HepG2 (cell line): ENCODE data around the gene C19orf47. TPM values are rescaled to one million over a fixed set of nuclear protein-coding genes. Genes with fewer than 3 reads are reported as not detected.

ENCODE experiments used
- ATAC-seq: fragments of 200-7000 bp; cut with Tn5 transposase; 3 replicates; pipeline ENCODE4 v1.9.1; 2020; ENCODE audit warnings: mild to moderate bottlenecking, moderate library complexity
- BruUV-seq: library from RNA; stranded (reverse); fragments of 400-500 nt; replicated peaks from 2 replicates; lab custom pipeline; 2021; lab: Mats Ljungman, UMichigan
- CTCF ChIA-PET: fragments of 300-600 bp; formaldehyde crosslinking; extraction: SDS; loops from one replicate; lab custom pipeline; 2021; ENCODE audit warnings: low total read pairs, inconsistent platforms, low intra/inter-chr PET ratio; lab: Yijun Ruan, JAX
- POLR2A ChIA-PET: fragments of 350-600 bp; sonication (Branson Sonifier 250); formaldehyde crosslinking; loops from one replicate; lab custom pipeline; 2020; ENCODE audit warnings: antibody characterized with exemption, inconsistent platforms; lab: Yijun Ruan, JAX
- DNase-seq: peaks from one replicate; pipeline ENCODE4 v3.0.0-alpha.2; 2015; ENCODE audit warnings: low spot score
- FAIRE-seq: peaks from 3 replicates; lab custom pipeline; 2011; peaks lifted over from hg19 to GRCh38; lab: Jason Lieb, UNC
- H2AFZ ChIP-seq: one replicate; pipeline ENCODE4 v1.6.1; 2011; ENCODE audit warnings: low read length, inconsistent platforms
- H3K27ac ChIP-seq: fragments of 300-600 bp; 3 replicates; pipeline ENCODE4 v1.8.0; 2011; ENCODE audit warnings: mixed run types, mild to moderate bottlenecking, mixed read lengths, low read length, inconsistent platforms; ENCODE audit not compliant: insufficient read depth; ENCODE audit errors: extremely low read length
- H3K27me3 ChIP-seq, 2 experiments: fragments of 200-600 bp in 1 of 2; 2 replicates in 1 of 2; 3 replicates in 1 of 2; pipeline versions ENCODE4 v1.6.0 to v1.8.0; 2011; ENCODE audit warnings: low read length in 2 of 2, mild to moderate bottlenecking in 2 of 2, moderate library complexity in 2 of 2, inconsistent platforms in 1 of 2; ENCODE audit not compliant: insufficient read depth in 2 of 2, control insufficient read depth in 1 of 2
- H3K36me3 ChIP-seq, 2 experiments: fragments of 200-600 bp in 1 of 2; replicated peaks in 1 of 2; 2 replicates in 1 of 2; 3 replicates in 1 of 2; pipeline versions ENCODE4 v1.5.1 to v1.8.0; 2011; ENCODE audit warnings: low read length in 2 of 2, inconsistent platforms in 1 of 2; ENCODE audit not compliant: insufficient read depth in 2 of 2, control insufficient read depth in 1 of 2
- H3K4me1 ChIP-seq: 2 replicates; pipeline ENCODE4 v1.5.1; 2012; ENCODE audit warnings: low read length, inconsistent platforms; ENCODE audit not compliant: insufficient read depth
- H3K4me2 ChIP-seq: 2 replicates; pipeline ENCODE4 v1.6.0; 2011; ENCODE audit warnings: low read depth, low read length, inconsistent platforms
- H3K4me3 ChIP-seq, 3 experiments: fragments of 200-600 bp in 1 of 3; sonication (generic), shearing (Covaris generic) in 1 of 3; replicated peaks in 1 of 3; 2 replicates each; pipeline ENCODE4 v1.5.1; 2011 to 2016; ENCODE audit warnings: low read length in 3 of 3, inconsistent platforms in 2 of 3, low read depth in 2 of 3, mild to moderate bottlenecking in 2 of 3, control low read depth in 1 of 3, mixed read lengths in 1 of 3; ENCODE audit not compliant: insufficient read depth in 1 of 3
- H3K79me2 ChIP-seq: one replicate; pipeline ENCODE4 v1.6.1; 2011; ENCODE audit warnings: low read length, inconsistent platforms; ENCODE audit not compliant: insufficient read depth
- H3K9ac ChIP-seq: 2 replicates; pipeline ENCODE4 v1.6.0; 2011; ENCODE audit warnings: mild to moderate bottlenecking, low read depth, low read length, inconsistent platforms; ENCODE audit not compliant: insufficient read depth
- H3K9me3 ChIP-seq: 2 replicates; pipeline ENCODE4 v1.5.1; 2012; ENCODE audit warnings: mild to moderate bottlenecking, low read length
- H4K20me1 ChIP-seq: 2 replicates; pipeline ENCODE4 v1.6.0; 2011; ENCODE audit warnings: inconsistent platforms, mild to moderate bottlenecking, low read length, moderate library complexity; ENCODE audit not compliant: insufficient read depth
- ATAD3A ChIP-seq: sonication (generic); formaldehyde crosslinking; IDR thresholded peaks from 2 replicates; pipeline ENCODE4 v1.4.0; 2020; ENCODE audit warnings: missing genetic modification reagents
- FOXK1 ChIP-seq: sonication (generic); formaldehyde crosslinking; IDR thresholded peaks from 2 replicates; pipeline ENCODE4 v1.4.0; 2020; ENCODE audit warnings: low read depth, missing genetic modification reagents, borderline replicate concordance
- HNRNPUL1 ChIP-seq: fragments of 200-400 bp; formaldehyde crosslinking; IDR thresholded peaks from 2 replicates; pipeline ENCODE4 v1.6.1; 2017; ENCODE audit warnings: low read depth, mild to moderate bottlenecking, low read length, moderate library complexity
- MEIS2 ChIP-seq: sonication (generic); formaldehyde crosslinking; IDR thresholded peaks from 2 replicates; pipeline ENCODE4 v1.9.0; 2021; ENCODE audit warnings: mild to moderate bottlenecking, missing genetic modification reagents
- NFRKB ChIP-seq: fragments of 450-650 bp; IDR thresholded peaks from 2 replicates; pipeline ENCODE4 v1.6.1; 2017
- NR2F6 ChIP-seq, 2 experiments: IDR thresholded peaks; 2 replicates each; pipeline ENCODE4 v1.6.1; 2016; ENCODE audit warnings: antibody characterized with exemption in 1 of 2, mild to moderate bottlenecking in 1 of 2
- SALL2 ChIP-seq: sonication (generic); formaldehyde crosslinking; IDR thresholded peaks from 2 replicates; pipeline ENCODE4 v1.8.1; 2023; ENCODE audit warnings: mild to moderate bottlenecking, missing genetic modification reagents, inconsistent platforms
- YEATS4 ChIP-seq: sonication (generic); formaldehyde crosslinking; IDR thresholded peaks from 2 replicates; pipeline ENCODE4 v1.4.0; 2020; ENCODE audit warnings: missing genetic modification reagents, borderline replicate concordance
- YY1 ChIP-seq: IDR thresholded peaks from 2 replicates; pipeline ENCODE4 v1.6.1; 2011; ENCODE audit warnings: low read length, low read depth, moderate library complexity, mild to moderate bottlenecking; ENCODE audit not compliant: insufficient read depth, insufficient replicate concordance
- ZKSCAN1 ChIP-seq: fragments of 150-350 bp; IDR thresholded peaks from 2 replicates; pipeline ENCODE4 v1.6.1; 2014; ENCODE audit warnings: low read length
- ZNF234 ChIP-seq: sonication (generic); formaldehyde crosslinking; conservative IDR thresholded peaks from 2 replicates; pipeline ENCODE4 v1.5.1; 2020; ENCODE audit warnings: mild to moderate bottlenecking, missing genetic modification reagents
- ZNF33B ChIP-seq: sonication (generic); formaldehyde crosslinking; IDR thresholded peaks from 2 replicates; pipeline ENCODE4 v1.5.1; 2020; ENCODE audit warnings: mild to moderate bottlenecking, missing genetic modification reagents
- WGBS: methylation state at CpG from one replicate; pipeline ENCODE4 v1.1.6; 2017; ENCODE audit warnings: low lambda C conversion rate; 5-methylcytosine and 5-hydroxymethylcytosine counted together
- in situ Hi-C: cut with HindIII; loops from 2 replicates; pipeline ENCODE4 v1.10.0; 2017; ENCODE audit warnings: low pct_unique_long_range_greater_than_20kb; ENCODE audit not compliant: extremely low pct_ligation_motif_present
- intact Hi-C: fragments of 100-400 bp; cut with micrococcal nuclease; formaldehyde crosslinking; loops from one replicate; pipeline ENCODE4 v1.10.0; 2022; ENCODE audit not compliant: unreplicated experiment
- polyA plus RNA-seq, 8 experiments: library from polyadenylated mRNA; depleted of rRNA in 3 of 8; stranded (reverse) in 7 of 8; unstranded in 1 of 8; fragments of >200 nt; fragmentation: Illumina TruSeq in 4 of 8; extraction: Trizol in 4 of 8; gene quantifications; 2 replicates each; pipeline versions ENCODE4 v1.2.1 to v1.2.3, GENCODE V29; 2011 to 2016; ENCODE audit warnings: low read depth in 4 of 8, missing spikeins in 1 of 8, mixed read lengths in 1 of 8; ENCODE audit not compliant: insufficient read depth in 1 of 8
- total RNA-seq, 5 experiments: library from RNA; depleted of rRNA; stranded (reverse); fragments of >200 nt; fragmentation: Illumina TruSeq; extraction: Trizol; gene quantifications; 2 replicates each; pipeline ENCODE4 v1.2.3, GENCODE V29; 2016; ENCODE audit warnings: low read depth in 1 of 5
- TF ChIP-seq, protein P1 (sequence below): sonication (generic); formaldehyde crosslinking; IDR thresholded peaks from 2 replicates; pipeline ENCODE4 v1.4.0; 2020; ENCODE audit warnings: missing genetic modification reagents
- TF ChIP-seq, protein P2 (sequence below), 2 experiments: fragments of 450-650 bp in 1 of 2; sonication (generic) in 1 of 2; formaldehyde crosslinking in 1 of 2; IDR thresholded peaks; 2 replicates each; pipeline versions ENCODE4 v1.6.1 to v1.8.0; 2016 to 2022; ENCODE audit warnings: antibody characterized with exemption in 1 of 2, mild to moderate bottlenecking in 1 of 2, missing genetic modification reagents in 1 of 2
- TF ChIP-seq, protein P3 (sequence below): sonication (generic); formaldehyde crosslinking; IDR thresholded peaks from 2 replicates; pipeline ENCODE4 v1.4.0; 2020; ENCODE audit warnings: low read depth, mild to moderate bottlenecking, missing genetic modification reagents

The C19orf47 gene
- total and polyA plus RNA-seq, 2 of the 13 experiments (the other 11 are each of a cell fraction or from before 2014, with no cell fraction given) = 8.1 to 10.6 TPM

DNA sequence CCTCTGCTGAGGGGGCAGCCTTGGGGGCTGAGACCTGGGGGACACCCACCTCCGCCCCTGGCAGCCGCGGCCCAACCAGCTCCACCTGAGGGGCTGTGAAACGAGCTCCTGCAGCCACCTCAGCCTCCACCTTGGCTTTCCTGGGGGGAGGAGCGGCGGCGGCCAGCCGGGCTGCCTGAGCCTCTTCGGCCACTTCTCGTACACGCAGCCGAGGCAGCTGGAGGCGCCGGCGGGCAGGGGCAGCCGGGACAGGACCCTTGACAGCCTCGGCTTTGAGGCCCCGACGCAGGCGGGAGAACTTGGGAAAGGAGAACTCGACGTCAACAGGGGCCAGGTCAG lies 49.3 kb upstream of the C19orf47 start:
- H3K27ac ChIP-seq = no peak overlapping the region
- intact Hi-C loops = no loop called here
- H3K9ac ChIP-seq = no peak overlapping the region
- no peaks in the 10 kb centered on the region for H3K79me2 ChIP-seq
- no TSS peak for BruUV-seq
- TF ChIP-seq NR2F6 (IDR thresholded peaks at IDR 0.05) = no peak
- no peak for TF ChIP-seq NR2F6 (CRISPR knock-in tag; IDR thresholded peaks at IDR 0.05)
- TF ChIP-seq, protein P1, sequence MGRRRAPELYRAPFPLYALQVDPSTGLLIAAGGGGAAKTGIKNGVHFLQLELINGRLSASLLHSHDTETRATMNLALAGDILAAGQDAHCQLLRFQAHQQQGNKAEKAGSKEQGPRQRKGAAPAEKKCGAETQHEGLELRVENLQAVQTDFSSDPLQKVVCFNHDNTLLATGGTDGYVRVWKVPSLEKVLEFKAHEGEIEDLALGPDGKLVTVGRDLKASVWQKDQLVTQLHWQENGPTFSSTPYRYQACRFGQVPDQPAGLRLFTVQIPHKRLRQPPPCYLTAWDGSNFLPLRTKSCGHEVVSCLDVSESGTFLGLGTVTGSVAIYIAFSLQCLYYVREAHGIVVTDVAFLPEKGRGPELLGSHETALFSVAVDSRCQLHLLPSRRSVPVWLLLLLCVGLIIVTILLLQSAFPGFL = no peak
- no peak for TF ChIP-seq FOXK1 (CRISPR knock-in tag)
- no peak for TF ChIP-seq YEATS4 (CRISPR knock-in tag)
- TF ChIP-seq ATAD3A (CRISPR knock-in tag) = no peak
- no peak for TF ChIP-seq ZKSCAN1
- no peak for TF ChIP-seq YY1
- no peak for TF ChIP-seq ZNF234 (CRISPR knock-in tag)
- no peak for TF ChIP-seq SALL2 (CRISPR knock-in tag)
- TF ChIP-seq ZNF33B = no peak
- TF ChIP-seq MEIS2 (CRISPR knock-in tag) = no peak
- TF ChIP-seq HNRNPUL1 = no peak
- no peak for TF ChIP-seq NFRKB
- TF ChIP-seq, protein P2, sequence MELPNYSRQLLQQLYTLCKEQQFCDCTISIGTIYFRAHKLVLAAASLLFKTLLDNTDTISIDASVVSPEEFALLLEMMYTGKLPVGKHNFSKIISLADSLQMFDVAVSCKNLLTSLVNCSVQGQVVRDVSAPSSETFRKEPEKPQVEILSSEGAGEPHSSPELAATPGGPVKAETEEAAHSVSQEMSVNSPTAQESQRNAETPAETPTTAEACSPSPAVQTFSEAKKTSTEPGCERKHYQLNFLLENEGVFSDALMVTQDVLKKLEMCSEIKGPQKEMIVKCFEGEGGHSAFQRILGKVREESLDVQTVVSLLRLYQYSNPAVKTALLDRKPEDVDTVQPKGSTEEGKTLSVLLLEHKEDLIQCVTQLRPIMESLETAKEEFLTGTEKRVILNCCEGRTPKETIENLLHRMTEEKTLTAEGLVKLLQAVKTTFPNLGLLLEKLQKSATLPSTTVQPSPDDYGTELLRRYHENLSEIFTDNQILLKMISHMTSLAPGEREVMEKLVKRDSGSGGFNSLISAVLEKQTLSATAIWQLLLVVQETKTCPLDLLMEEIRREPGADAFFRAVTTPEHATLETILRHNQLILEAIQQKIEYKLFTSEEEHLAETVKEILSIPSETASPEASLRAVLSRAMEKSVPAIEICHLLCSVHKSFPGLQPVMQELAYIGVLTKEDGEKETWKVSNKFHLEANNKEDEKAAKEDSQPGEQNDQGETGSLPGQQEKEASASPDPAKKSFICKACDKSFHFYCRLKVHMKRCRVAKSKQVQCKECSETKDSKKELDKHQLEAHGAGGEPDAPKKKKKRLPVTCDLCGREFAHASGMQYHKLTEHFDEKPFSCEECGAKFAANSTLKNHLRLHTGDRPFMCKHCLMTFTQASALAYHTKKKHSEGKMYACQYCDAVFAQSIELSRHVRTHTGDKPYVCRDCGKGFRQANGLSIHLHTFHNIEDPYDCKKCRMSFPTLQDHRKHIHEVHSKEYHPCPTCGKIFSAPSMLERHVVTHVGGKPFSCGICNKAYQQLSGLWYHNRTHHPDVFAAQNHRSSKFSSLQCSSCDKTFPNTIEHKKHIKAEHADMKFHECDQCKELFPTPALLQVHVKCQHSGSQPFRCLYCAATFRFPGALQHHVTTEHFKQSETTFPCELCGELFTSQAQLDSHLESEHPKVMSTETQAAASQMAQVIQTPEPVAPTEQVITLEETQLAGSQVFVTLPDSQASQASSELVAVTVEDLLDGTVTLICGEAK (IDR thresholded peaks at IDR 0.05) = no peak
- TF ChIP-seq, protein P2 (CRISPR knock-in tag; IDR thresholded peaks at IDR 0.05) = no peak
- TF ChIP-seq, protein P3, sequence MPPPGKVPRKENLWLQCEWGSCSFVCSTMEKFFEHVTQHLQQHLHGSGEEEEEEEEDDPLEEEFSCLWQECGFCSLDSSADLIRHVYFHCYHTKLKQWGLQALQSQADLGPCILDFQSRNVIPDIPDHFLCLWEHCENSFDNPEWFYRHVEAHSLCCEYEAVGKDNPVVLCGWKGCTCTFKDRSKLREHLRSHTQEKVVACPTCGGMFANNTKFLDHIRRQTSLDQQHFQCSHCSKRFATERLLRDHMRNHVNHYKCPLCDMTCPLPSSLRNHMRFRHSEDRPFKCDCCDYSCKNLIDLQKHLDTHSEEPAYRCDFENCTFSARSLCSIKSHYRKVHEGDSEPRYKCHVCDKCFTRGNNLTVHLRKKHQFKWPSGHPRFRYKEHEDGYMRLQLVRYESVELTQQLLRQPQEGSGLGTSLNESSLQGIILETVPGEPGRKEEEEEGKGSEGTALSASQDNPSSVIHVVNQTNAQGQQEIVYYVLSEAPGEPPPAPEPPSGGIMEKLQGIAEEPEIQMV = no peak
- H2AFZ ChIP-seq = no peak overlapping the region
- no peak overlapping the region for H3K4me3 ChIP-seq
- peaks cover 10 to 35% of the 10 kb centered on the region in 2 experiments; a peak in 4 of 5 replicates for H3K27me3 ChIP-seq
- peaks cover 6% of the 10 kb centered on the region for H3K4me1 ChIP-seq
- no peaks in the 10 kb centered on the region for H3K36me3 ChIP-seq
- H3K4me2 ChIP-seq = no peak overlapping the region
- no peaks in the 10 kb centered on the region for H3K9me3 ChIP-seq
- ATAC-seq (no peak), FAIRE-seq (no peak), DNase-seq (no peak)
- ChIA-PET CTCF (no interaction called here), POLR2A (no interaction called here)
- 66% methylated on average over 4 of the region's 22 CpGs for WGBS
- H4K20me1 ChIP-seq = no peaks in the 10 kb centered on the region
- in situ Hi-C loops = no loop called here
